ENCODE data around the gene ALKAL2.

Gene ALKAL2

DNA sequence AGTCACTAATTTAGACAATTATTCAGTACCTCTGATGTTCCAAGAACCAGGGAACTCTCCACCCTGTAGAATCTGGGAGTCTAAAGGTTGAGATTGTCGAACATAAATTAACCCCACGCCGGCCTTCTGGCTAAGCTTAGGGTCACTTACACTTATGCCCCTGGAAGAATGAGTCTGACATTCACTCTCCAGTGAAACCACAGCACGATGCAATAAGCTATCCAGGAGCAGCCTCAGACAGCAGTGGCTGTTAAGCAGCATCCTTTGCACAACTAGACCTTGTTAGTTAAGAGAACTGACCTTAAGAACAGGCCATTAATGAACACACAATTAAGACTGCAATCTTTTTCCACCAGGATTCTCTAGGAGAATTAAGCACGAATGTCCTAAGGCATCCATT is 49.0 kb downstream of the ALKAL2 start:
- no peak for DNase-seq (ENCODE audit: low spot score)
- TF ChIP-seq, protein P1, sequence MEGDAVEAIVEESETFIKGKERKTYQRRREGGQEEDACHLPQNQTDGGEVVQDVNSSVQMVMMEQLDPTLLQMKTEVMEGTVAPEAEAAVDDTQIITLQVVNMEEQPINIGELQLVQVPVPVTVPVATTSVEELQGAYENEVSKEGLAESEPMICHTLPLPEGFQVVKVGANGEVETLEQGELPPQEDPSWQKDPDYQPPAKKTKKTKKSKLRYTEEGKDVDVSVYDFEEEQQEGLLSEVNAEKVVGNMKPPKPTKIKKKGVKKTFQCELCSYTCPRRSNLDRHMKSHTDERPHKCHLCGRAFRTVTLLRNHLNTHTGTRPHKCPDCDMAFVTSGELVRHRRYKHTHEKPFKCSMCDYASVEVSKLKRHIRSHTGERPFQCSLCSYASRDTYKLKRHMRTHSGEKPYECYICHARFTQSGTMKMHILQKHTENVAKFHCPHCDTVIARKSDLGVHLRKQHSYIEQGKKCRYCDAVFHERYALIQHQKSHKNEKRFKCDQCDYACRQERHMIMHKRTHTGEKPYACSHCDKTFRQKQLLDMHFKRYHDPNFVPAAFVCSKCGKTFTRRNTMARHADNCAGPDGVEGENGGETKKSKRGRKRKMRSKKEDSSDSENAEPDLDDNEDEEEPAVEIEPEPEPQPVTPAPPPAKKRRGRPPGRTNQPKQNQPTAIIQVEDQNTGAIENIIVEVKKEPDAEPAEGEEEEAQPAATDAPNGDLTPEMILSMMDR (IDR thresholded peaks at IDR 0.05; ENCODE audit: borderline replicate concordance, control extremely low read depth, extremely low read depth, insufficient read depth, missing control alignments) = no peak
- in situ Hi-C loops (cut with MboI; ENCODE audit: low sequenced_read_pairs, unreplicated experiment) = no loop called here

DNA sequence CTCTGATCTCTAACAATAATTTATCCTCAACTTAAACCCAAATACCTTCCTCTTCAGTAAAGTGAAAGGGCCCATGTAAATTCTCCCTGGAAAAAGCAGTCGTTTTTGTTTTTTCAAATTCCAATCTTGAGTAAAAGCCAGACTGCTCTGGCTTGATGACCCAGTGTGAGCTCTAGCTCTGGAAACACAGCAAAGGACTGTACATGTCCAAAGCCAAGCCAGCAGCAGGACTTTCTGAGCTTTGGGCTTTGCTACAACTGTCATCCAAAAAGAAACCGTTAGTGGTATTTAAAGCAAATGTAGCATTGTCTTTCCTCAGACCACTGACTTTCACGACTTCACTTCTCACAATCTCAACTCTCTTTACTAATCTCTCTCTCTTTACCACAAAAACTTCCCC is 49.5 kb downstream of the ALKAL2 start:
- TF ChIP-seq, protein P1 (IDR thresholded peaks at IDR 0.05; ENCODE audit: borderline replicate concordance, control extremely low read depth, extremely low read depth, insufficient read depth, missing control alignments) = no peak

GRCh38 chr2:237878-238277 is 50.0 kb downstream of the ALKAL2 start:
- in situ Hi-C loops (cut with MboI; ENCODE audit: low sequenced_read_pairs, unreplicated experiment) = no loop called here
- TF ChIP-seq, protein P1 (IDR thresholded peaks at IDR 0.05; ENCODE audit: borderline replicate concordance, control extremely low read depth, extremely low read depth, insufficient read depth, missing control alignments) = no peak
- no peak for DNase-seq (ENCODE audit: low spot score)

More for the DNA sequence above, 49.5 kb downstream of the ALKAL2 start:
- in situ Hi-C loops (cut with MboI; ENCODE audit: low sequenced_read_pairs, unreplicated experiment) = no loop called here
- no peak for DNase-seq (ENCODE audit: low spot score)

DNA sequence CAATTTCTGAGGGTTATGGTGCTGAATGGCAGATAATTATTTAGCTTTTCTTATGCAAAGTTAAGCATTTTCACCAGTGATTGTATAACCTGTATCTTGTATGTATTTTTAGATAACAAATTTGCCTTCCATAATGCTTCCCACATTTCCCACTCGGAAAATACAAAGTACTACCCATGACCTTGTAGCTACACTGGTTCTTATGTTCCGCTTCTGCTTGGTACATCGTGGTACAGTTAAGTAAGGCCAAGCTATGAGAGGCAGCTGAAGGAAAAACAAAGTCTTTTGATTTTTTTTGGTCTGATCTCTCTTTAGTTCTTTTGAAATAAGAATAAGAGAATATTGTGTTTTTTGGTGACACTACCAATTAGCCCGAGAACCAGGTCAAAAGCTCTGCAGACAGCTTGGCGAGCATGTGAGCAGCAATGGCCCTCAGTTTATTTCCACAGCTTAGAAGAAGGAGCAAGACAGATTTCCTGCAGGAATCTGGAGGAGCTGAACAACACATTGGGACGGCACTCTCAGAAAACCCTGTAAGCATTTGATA is 50.8 kb downstream of the ALKAL2 start:
- in situ Hi-C loops (cut with MboI; ENCODE audit: low sequenced_read_pairs, unreplicated experiment) = no loop called here
- no peak for DNase-seq (ENCODE audit: low spot score)
- TF ChIP-seq, protein P1 (IDR thresholded peaks at IDR 0.05; ENCODE audit: borderline replicate concordance, control extremely low read depth, extremely low read depth, insufficient read depth, missing control alignments) = no peak

DNA sequence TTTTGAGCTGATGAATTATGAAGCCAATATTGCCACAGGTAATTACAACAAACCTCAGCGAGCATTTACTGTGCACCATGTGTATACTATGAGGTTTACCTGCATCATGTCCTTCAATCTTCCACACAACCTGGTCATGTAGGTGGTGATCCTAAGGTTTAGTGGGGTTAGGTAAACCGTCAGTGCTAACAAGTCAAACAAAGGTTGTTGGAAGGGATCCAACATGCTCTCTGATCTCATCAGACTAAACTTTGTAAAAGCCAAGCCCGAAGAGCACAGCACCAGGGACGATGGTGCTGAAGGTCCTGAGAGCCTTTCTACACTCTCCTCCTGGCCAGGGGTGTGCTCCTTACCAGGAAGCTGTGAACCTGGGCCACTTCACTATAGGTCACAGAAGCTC is 53.5 kb downstream of the ALKAL2 start:
- in situ Hi-C loops (cut with MboI; ENCODE audit: low sequenced_read_pairs, unreplicated experiment) = no loop called here
- TF ChIP-seq, protein P1 (IDR thresholded peaks at IDR 0.05; ENCODE audit: borderline replicate concordance, control extremely low read depth, extremely low read depth, insufficient read depth, missing control alignments) = no peak
- DNase-seq (ENCODE audit: low spot score) = no peak

DNA sequence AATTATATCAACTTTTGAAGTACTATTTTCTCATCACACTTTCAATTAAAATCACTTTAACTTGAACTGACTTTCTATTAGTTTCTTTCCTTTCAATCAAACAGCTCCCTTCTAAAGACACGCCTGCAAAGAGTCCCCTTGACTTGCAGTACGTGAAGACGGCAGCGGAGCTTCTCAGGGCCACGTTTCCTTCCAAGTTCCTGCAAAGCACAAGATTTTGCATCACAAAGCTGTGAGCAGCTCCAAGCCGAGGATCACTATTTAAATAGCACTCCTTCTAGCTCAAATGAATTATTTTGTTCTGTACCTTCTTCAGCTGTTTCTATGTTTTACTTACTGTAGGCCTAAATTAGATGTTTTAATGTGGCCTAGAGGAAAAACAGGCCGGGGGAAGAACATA is 54.9 kb downstream of the ALKAL2 start:
- in situ Hi-C loops (cut with MboI; ENCODE audit: low sequenced_read_pairs, unreplicated experiment) = no loop called here
- TF ChIP-seq, protein P1 (IDR thresholded peaks at IDR 0.05; ENCODE audit: borderline replicate concordance, control extremely low read depth, extremely low read depth, insufficient read depth, missing control alignments) = no peak
- DNase-seq (ENCODE audit: low spot score) = no peak
